Effector memory CD8-positive, alpha-beta T cell (primary cell): ENCODE measurements around the gene WDR37.

ENCODE experiments used
- ATAC-seq: fragments of 150-1000 bp; cut with Tn5 transposase; replicated peaks from 2 replicates; pipeline ENCODE4 v1.10.0; 2021; ENCODE audit warnings: mild to moderate bottlenecking, moderate library complexity
- DNase-seq, 3 experiments: peaks; one replicate each; pipeline ENCODE4 v3.0.0; 2021
- H3K27ac Mint-ChIP-seq, 2 donors: one replicate each; pipeline ENCODE4 v1.8.0; 2022; ENCODE audit warnings: mild to moderate bottlenecking in 2 of 2, mixed read lengths in 2 of 2, moderate library complexity in 2 of 2
- H3K27me3 Mint-ChIP-seq, 2 donors: one replicate each; pipeline ENCODE4 v1.8.0; 2022; ENCODE audit warnings: mixed read lengths in 2 of 2
- H3K36me3 Mint-ChIP-seq: one replicate; pipeline ENCODE4 v1.8.0; 2022; ENCODE audit warnings: mild to moderate bottlenecking, moderate library complexity, mixed read lengths; ENCODE audit not compliant: insufficient read depth
- H3K4me1 Mint-ChIP-seq, 2 donors: one replicate each; pipeline ENCODE4 v1.8.0; 2022; ENCODE audit warnings: low read depth in 2 of 2, mixed read lengths in 2 of 2
- H3K4me3 Mint-ChIP-seq, 2 donors: one replicate each; pipeline ENCODE4 v1.8.0; 2022; ENCODE audit warnings: mild to moderate bottlenecking in 2 of 2, mixed read lengths in 2 of 2, moderate library complexity in 2 of 2
- H3K9me3 Mint-ChIP-seq, 2 donors: one replicate each; pipeline ENCODE4 v1.8.0; 2022; ENCODE audit warnings: mixed read lengths in 2 of 2

Gene WDR37

GRCh38 chr10:1120801-1121211, 64.6 kb downstream of the WDR37 start:
- Mint-ChIP-seq H3K9me3 (no peaks in the 10 kb centered on the region), H3K4me1 (peaks cover 13 to 37% of the 10 kb centered on the region in 2 donors), H3K27me3 (no peaks in the 10 kb centered on the region), H3K36me3 (peaks cover 85% of the 10 kb centered on the region), H3K4me3 (no peak overlapping the region), H3K27ac (no peak overlapping the region)
- ATAC-seq: no peak
- DNase-seq: no peak

GRCh38 chr10:1121271-1121970, 65.2 kb downstream of the WDR37 start:
- H3K27ac Mint-ChIP-seq: no peak overlapping the region
- no peaks in the 10 kb centered on the region for H3K27me3 Mint-ChIP-seq
- DNase-seq (no peak), ATAC-seq (no peak)
- no peak overlapping the region for H3K4me3 Mint-ChIP-seq
- peaks cover 13 to 34% of the 10 kb centered on the region in 2 donors for H3K4me1 Mint-ChIP-seq
- no peaks in the 10 kb centered on the region for H3K9me3 Mint-ChIP-seq
- peaks cover 82% of the 10 kb centered on the region for H3K36me3 Mint-ChIP-seq

- DNase-seq: no peak
- no peak for ATAC-seq
- Mint-ChIP-seq H3K9me3 (no peaks in the 10 kb centered on the region), H3K27ac (peak overlapping the region in 1 of 2 donors; percentile 26), H3K36me3 (peaks cover 76% of the 10 kb centered on the region), H3K4me1 (peaks cover 13 to 29% of the 10 kb centered on the region in 2 donors), H3K4me3 (no peak overlapping the region), H3K27me3 (no peaks in the 10 kb centered on the region)
Observed at GRCh38 chr10:1122349-1122748, 66.2 kb downstream of the WDR37 start.

- H3K9me3 Mint-ChIP-seq: no peaks in the 10 kb centered on the region
- ATAC-seq: no peak
- peaks cover 14 to 26% of the 10 kb centered on the region in 2 donors for H3K4me1 Mint-ChIP-seq
- no peak for DNase-seq
- peak overlapping the region; percentile 12 to 56 for H3K27ac Mint-ChIP-seq
- peaks cover 78% of the 10 kb centered on the region for H3K36me3 Mint-ChIP-seq
- no peak overlapping the region for H3K4me3 Mint-ChIP-seq
- H3K27me3 Mint-ChIP-seq: no peaks in the 10 kb centered on the region
Observed at GRCh38 chr10:1123198-1123597, 67.0 kb downstream of the WDR37 start.

- no peaks in the 10 kb centered on the region for H3K27me3 Mint-ChIP-seq
- H3K27ac Mint-ChIP-seq: peak overlapping the region; percentile 12 to 56
- H3K4me1 Mint-ChIP-seq: peaks cover 12 to 26% of the 10 kb centered on the region in 2 donors
- ATAC-seq: no peak
- H3K4me3 Mint-ChIP-seq: no peak overlapping the region
- no peak for DNase-seq
- H3K9me3 Mint-ChIP-seq: no peaks in the 10 kb centered on the region
- H3K36me3 Mint-ChIP-seq: peaks cover 77% of the 10 kb centered on the region
Observed at GRCh38 chr10:1123972-1124371, 67.8 kb downstream of the WDR37 start.

- DNase-seq: no peak
- no peak for ATAC-seq
- Mint-ChIP-seq H3K27me3 (no peaks in the 10 kb centered on the region), H3K4me3 (no peak overlapping the region), H3K4me1 (peaks cover 10 to 24% of the 10 kb centered on the region in 2 donors), H3K36me3 (peaks cover 81% of the 10 kb centered on the region), H3K9me3 (no peaks in the 10 kb centered on the region), H3K27ac (peak overlapping the region in 1 of 2 donors; percentile 12)
Observed at GRCh38 chr10:1124796-1125195, 68.6 kb downstream of the WDR37 start.

- DNase-seq (no peak), ATAC-seq (no peak)
- Mint-ChIP-seq H3K4me3 (no peak overlapping the region), H3K36me3 (peaks cover 84% of the 10 kb centered on the region), H3K27ac (peak overlapping the region in 1 of 2 donors; percentile 44), H3K4me1 (peaks cover 7 to 17% of the 10 kb centered on the region in 2 donors), H3K27me3 (no peaks in the 10 kb centered on the region), H3K9me3 (no peaks in the 10 kb centered on the region)
Observed at GRCh38 chr10:1126461-1126860, 70.3 kb downstream of the WDR37 start.

- peaks cover 11 to 16% of the 10 kb centered on the region in 2 donors for H3K4me1 Mint-ChIP-seq
- no peaks in the 10 kb centered on the region for H3K27me3 Mint-ChIP-seq
- ATAC-seq (no peak), DNase-seq (no peak)
- H3K27ac Mint-ChIP-seq: peak overlapping the region in 1 of 2 donors; percentile 67
- H3K36me3 Mint-ChIP-seq: peaks cover 74% of the 10 kb centered on the region
- H3K4me3 Mint-ChIP-seq: no peak overlapping the region
- H3K9me3 Mint-ChIP-seq: no peaks in the 10 kb centered on the region
Observed at GRCh38 chr10:1127629-1128028, 71.4 kb downstream of the WDR37 start.

- no peaks in the 10 kb centered on the region for H3K27me3 Mint-ChIP-seq
- H3K27ac Mint-ChIP-seq: no peak overlapping the region
- H3K9me3 Mint-ChIP-seq: no peaks in the 10 kb centered on the region
- peaks cover 71% of the 10 kb centered on the region for H3K36me3 Mint-ChIP-seq
- no peak overlapping the region for H3K4me3 Mint-ChIP-seq
- no peak for DNase-seq
- peaks cover 15 to 16% of the 10 kb centered on the region in 2 donors for H3K4me1 Mint-ChIP-seq
- ATAC-seq: no peak
Observed at GRCh38 chr10:1128115-1128514, 71.9 kb downstream of the WDR37 start.

- DNase-seq (no peak), ATAC-seq (no peak)
- H3K27me3 Mint-ChIP-seq: no peaks in the 10 kb centered on the region
- peaks cover 65% of the 10 kb centered on the region for H3K36me3 Mint-ChIP-seq
- no peak overlapping the region for H3K4me3 Mint-ChIP-seq
- H3K27ac Mint-ChIP-seq: no peak overlapping the region
- no peaks in the 10 kb centered on the region for H3K9me3 Mint-ChIP-seq
- H3K4me1 Mint-ChIP-seq: peaks cover 15 to 17% of the 10 kb centered on the region in 2 donors
Observed at GRCh38 chr10:1128649-1129048, 72.5 kb downstream of the WDR37 start.

GRCh38 chr10:1130226-1130625, 74.0 kb downstream of the WDR37 start:
- no peak for DNase-seq

GRCh38 chr10:1130995-1131790, 75.0 kb downstream of the WDR37 start:
- Mint-ChIP-seq H3K4me1 (peaks cover 10 to 19% of the 10 kb centered on the region in 2 donors), H3K36me3 (peaks cover 43% of the 10 kb centered on the region), H3K27me3 (no peaks in the 10 kb centered on the region), H3K9me3 (no peaks in the 10 kb centered on the region), H3K27ac (no peak overlapping the region), H3K4me3 (no peak overlapping the region)
- ATAC-seq (no peak), DNase-seq (no peak)

More at GRCh38 chr10:1130226-1130625, 74.0 kb downstream of the WDR37 start:
- peaks cover 50% of the 10 kb centered on the region for H3K36me3 Mint-ChIP-seq
- H3K9me3 Mint-ChIP-seq: no peaks in the 10 kb centered on the region
- no peaks in the 10 kb centered on the region for H3K27me3 Mint-ChIP-seq
- no peak for ATAC-seq
- no peak overlapping the region for H3K4me3 Mint-ChIP-seq
- H3K27ac Mint-ChIP-seq: no peak overlapping the region
- peaks cover 14 to 19% of the 10 kb centered on the region in 2 donors for H3K4me1 Mint-ChIP-seq

- Mint-ChIP-seq H3K36me3 (peaks cover 38% of the 10 kb centered on the region), H3K27me3 (no peaks in the 10 kb centered on the region)
- DNase-seq: no peak
Observed at GRCh38 chr10:1132584-1132983, 76.4 kb downstream of the WDR37 start.

More at GRCh38 chr10:1132584-1132983, 76.4 kb downstream of the WDR37 start:
- Mint-ChIP-seq H3K4me3 (no peak overlapping the region), H3K9me3 (no peaks in the 10 kb centered on the region), H3K4me1 (peaks cover 8 to 18% of the 10 kb centered on the region in 2 donors), H3K27ac (peak overlapping the region; percentile 79 to 87)
- peak; percentile 21 for ATAC-seq
